AG10803 (cell line): ENCODE data around the gene CGB1.
"Not testable (repeated sequence)": the region's sequence is repeated elsewhere in the genome, so short reads cannot be mapped to it uniquely, and the experiment has no call there.

Experiments
- DNase-seq: peaks from one replicate; pipeline ENCODE4 v3.0.0; 2010; ENCODE audit warnings: low read depth
- H3K4me3 ChIP-seq: 2 replicates; pipeline ENCODE4 v1.5.1; 2011; ENCODE audit warnings: mild to moderate bottlenecking, low read length, control low read depth
- CTCF ChIP-seq: conservative IDR thresholded peaks from 2 replicates; pipeline ENCODE4 v1.5.1; 2011; ENCODE audit warnings: mild to moderate bottlenecking, low read length, control low read depth, inconsistent platforms

CGB1 gene

GRCh38 chr19:49042177-49042576 lies 5.5 kb upstream of the CGB1 start:
- no peak for DNase-seq
- TF ChIP-seq CTCF: no peak
- H3K4me3 ChIP-seq: no peak overlapping the region

DNA sequence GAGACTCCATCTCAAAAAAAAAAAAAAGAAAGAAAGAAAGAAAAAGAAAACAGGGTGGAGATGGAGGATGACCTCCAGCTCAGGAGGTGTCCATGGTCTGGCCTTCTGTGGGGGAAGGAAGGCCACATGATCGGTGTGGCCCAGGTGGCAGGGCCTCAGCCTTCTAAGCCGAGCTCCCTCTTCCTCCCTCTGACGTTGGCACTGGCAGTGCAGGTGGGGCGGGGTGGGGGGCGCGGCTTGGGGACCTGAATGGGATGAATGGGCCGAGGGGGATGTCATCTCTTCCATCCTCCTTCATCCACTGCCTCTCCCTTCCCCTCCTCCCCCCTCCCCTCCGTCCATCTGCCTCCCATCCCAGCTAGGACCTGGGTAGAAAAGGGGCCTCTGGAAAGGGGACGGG lies 3.0 kb upstream of the CGB1 start:
- not testable (repeated sequence) for H3K4me3 ChIP-seq, DNase-seq

GRCh38 chr19:49038557-49039276 lies 2.0 kb upstream of the CGB1 start:
- DNase-seq: peak; percentile 51
- not testable (repeated sequence) for H3K4me3 ChIP-seq

GRCh38 chr19:49038111-49038510 lies 1.4 kb upstream of the CGB1 start:
- DNase-seq: not testable (repeated sequence)

DNA sequence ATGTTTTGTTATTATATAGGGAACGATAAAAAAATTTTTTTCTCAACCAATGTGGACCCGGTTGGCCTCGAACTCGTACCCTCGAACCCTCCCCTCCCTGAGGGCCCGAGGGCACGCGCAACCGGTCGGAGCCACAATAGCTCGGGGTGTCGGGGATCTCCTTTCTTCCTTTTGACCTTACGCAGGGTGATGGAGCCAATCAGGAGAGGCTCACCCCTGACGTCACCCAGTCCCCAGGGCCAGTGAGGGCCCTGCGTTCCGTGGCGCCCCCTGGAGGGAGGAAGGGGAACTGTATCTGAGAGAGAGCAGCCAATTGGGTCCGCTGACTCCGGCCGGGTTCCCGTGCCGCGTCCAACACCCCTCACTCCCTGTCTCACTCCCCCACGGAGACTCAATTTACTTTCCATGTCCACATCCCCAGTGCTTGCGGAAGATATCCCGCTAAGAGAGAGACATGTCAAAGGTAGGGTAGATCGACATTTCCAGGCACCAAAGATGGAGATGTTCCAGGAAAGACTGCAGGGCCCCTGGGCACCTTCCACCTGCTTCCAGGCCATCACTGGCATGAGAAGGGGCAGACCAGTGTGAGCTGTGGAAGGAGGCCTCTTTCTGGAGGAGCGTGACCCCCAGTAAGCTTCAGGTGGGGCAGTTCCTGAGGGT lies 4.9 kb downstream of the CGB1 start, which contains the start of gene CGB2:
CGB2 (plus strand) TSS at position 249 of the 660 bp plus-strand sequence; CDS start at position 455, 206 bp downstream.
- peak; percentile 17 for TF ChIP-seq CTCF
- DNase-seq, H3K4me3 ChIP-seq: not testable (repeated sequence)

More at GRCh38 chr19:49038111-49038510, 1.4 kb upstream of the CGB1 start:
- not testable (repeated sequence) for H3K4me3 ChIP-seq

DNA sequence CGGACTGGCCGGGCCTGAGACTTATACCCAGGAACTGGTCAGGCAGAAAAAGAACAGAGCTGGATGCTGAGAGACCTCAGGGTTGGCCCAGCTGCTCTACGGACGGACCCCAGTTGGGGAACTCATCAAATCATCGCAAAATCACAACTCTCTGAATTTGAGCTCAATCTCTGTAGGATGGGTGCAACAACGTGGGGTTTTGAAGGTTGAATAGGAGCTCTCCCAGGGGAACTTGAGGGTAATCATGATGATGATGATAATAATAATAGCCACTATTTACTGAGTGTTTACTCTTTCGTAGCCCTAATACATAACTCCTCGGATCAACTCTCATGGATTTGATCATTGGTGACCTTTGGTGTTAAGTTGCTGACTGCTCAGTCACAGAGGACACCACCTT lies 6.4 kb downstream of the CGB1 start:
- DNase-seq, H3K4me3 ChIP-seq: not testable (repeated sequence)

DNA sequence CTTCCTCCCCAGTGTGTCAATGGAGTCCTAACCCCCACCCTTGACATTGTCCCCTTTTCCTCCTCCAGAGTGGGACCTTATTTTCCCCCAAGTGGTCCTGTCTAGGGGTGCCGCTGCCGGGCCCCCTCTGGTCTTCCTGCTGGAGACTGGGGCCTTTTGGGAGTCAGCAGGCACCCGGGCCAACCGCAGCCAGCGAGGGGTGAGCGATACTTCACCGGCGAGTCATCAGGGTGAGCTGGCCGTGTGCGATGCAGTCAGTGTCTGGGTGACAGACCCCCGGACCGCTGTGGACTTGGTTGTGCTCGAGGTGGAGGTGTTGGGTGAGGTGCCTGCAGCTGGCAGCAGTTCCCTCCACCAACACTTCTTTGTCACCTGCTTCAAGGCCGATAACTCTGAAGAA lies 6.9 kb downstream of the CGB1 start:
- DNase-seq, H3K4me3 ChIP-seq: not testable (repeated sequence)

GRCh38 chr19:49028686-49029085 lies 8.0 kb downstream of the CGB1 start:
- not testable (repeated sequence) for H3K4me3 ChIP-seq, DNase-seq

- DNase-seq, H3K4me3 ChIP-seq: not testable (repeated sequence)
Measured at GRCh38 chr19:49025599-49025998, 11.1 kb downstream of the CGB1 start.

GRCh38 chr19:49025088-49025487 lies 11.6 kb downstream of the CGB1 start:
- H3K4me3 ChIP-seq: not testable (repeated sequence)

GRCh38 chr19:49024233-49024632 lies 12.5 kb downstream of the CGB1 start, which contains the start of gene CGB3:
CGB3 (minus strand) TSS chr19:49024333; CDS start chr19:49023971, 362 bp downstream.
- not testable (repeated sequence) for H3K4me3 ChIP-seq, DNase-seq

More at GRCh38 chr19:49025088-49025487, 11.6 kb downstream of the CGB1 start:
- not testable (repeated sequence) for DNase-seq

DNA sequence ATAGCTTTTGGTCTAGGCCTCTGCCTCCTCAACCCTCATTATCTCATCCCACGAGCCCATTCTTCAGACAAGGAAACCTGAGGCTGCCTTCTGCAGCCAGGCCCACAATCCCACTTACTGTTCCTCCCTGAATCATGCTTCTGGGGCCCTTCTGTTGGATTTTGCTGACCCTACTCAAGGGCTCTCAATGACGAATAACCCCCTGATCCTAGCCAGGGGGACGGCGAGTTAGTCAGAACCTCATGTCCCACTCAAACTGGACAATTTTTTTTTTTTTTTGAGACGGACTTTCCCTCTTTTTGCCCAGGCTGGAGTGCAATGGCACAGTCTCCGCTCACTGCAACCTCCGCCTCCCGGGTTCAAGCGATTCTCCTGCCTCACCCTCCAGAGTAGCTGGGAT lies 14.6 kb downstream of the CGB1 start:
- no peak overlapping the region for H3K4me3 ChIP-seq
- TF ChIP-seq CTCF: no peak
- DNase-seq: no peak
